ENCODE data around the gene SPEN. TPM values are rescaled to one million over a fixed set of nuclear protein-coding genes. Genes with fewer than 3 reads are reported as not detected.

SPEN gene
- total RNA-seq, 2 experiments from 2014 or later: 73.5 to 76.7 TPM

GRCh38 chr1:15942661-15943327 lies 95.3 kb downstream of the SPEN start:
- no peaks in the 10 kb centered on the region for H3K9me3 ChIP-seq (ENCODE audit: control insufficient read depth in 1 of 2, insufficient read depth in 1 of 2, low read length in 2 of 2)
- ATAC-seq (ENCODE audit: poor library complexity) (no peak), DNase-seq (peak in 1 of 14 experiments; percentile 17)
- Mint-ChIP-seq H3K9me3 (no peaks in the 10 kb centered on the region), H3K36me3 (ENCODE audit: low read depth) (peaks cover 72% of the 10 kb centered on the region), H3K27ac (no peak overlapping the region), H3K4me3 (no peak overlapping the region), H3K4me1 (ENCODE audit: low read depth) (no peaks in the 10 kb centered on the region), H3K27me3 (no peaks in the 10 kb centered on the region)
- H3K27me3 ChIP-seq (ENCODE audit: control insufficient read depth in 1 of 2, insufficient read depth in 2 of 2, low read length in 2 of 2): no peaks in the 10 kb centered on the region
- H3K4me3 ChIP-seq (ENCODE audit: low read length): no peak overlapping the region
- ChIA-PET CTCF (no interaction called here), POLR2A (no interaction called here)
- TF ChIP-seq CTCF (IDR thresholded peaks at IDR 0.05): no peak
- peaks cover 97% of the 10 kb centered on the region for H3K36me3 ChIP-seq (ENCODE audit: insufficient read depth, low read length)
- H3K4me1 ChIP-seq (ENCODE audit: insufficient read depth, low read length): peaks cover 3% of the 10 kb centered on the region
- H3K27ac ChIP-seq (ENCODE audit: low read depth in 1 of 2, low read length in 2 of 2): no peak overlapping the region
- intact Hi-C loops (cut with DNase I, micrococcal nuclease): no loop called here

- no peak overlapping the region for H3K27ac Mint-ChIP-seq
- H3K36me3 Mint-ChIP-seq (ENCODE audit: low read depth): peaks cover 71% of the 10 kb centered on the region
- H3K4me1 Mint-ChIP-seq (ENCODE audit: low read depth): peaks cover 4% of the 10 kb centered on the region
- intact Hi-C loops (cut with DNase I, micrococcal nuclease): no loop called here
- no peaks in the 10 kb centered on the region for H3K27me3 ChIP-seq (ENCODE audit: control insufficient read depth in 1 of 2, insufficient read depth in 2 of 2, low read length in 2 of 2)
- peaks cover 93% of the 10 kb centered on the region for H3K36me3 ChIP-seq (ENCODE audit: insufficient read depth, low read length)
- H3K27me3 Mint-ChIP-seq: no peaks in the 10 kb centered on the region
- no peak for TF ChIP-seq CTCF (IDR thresholded peaks at IDR 0.05)
- H3K4me3 Mint-ChIP-seq: no peak overlapping the region
- H3K4me1 ChIP-seq (ENCODE audit: insufficient read depth, low read length): peaks cover 9% of the 10 kb centered on the region
- no peaks in the 10 kb centered on the region for H3K9me3 Mint-ChIP-seq
- ChIA-PET POLR2A (interaction anchor here (1.4 kb wide), 1 partner anchor 18 kb away, joined by 3 read pairs; no protein-coding TSS in a partner anchor), CTCF (no interaction called here)
- no peak overlapping the region for H3K4me3 ChIP-seq (ENCODE audit: low read length)
- ATAC-seq (ENCODE audit: poor library complexity) (no peak), DNase-seq (peak in 1 of 14 experiments; percentile 25)
- H3K27ac ChIP-seq (ENCODE audit: low read depth in 1 of 2, low read length in 2 of 2): no peak overlapping the region
- no peaks in the 10 kb centered on the region for H3K9me3 ChIP-seq (ENCODE audit: control insufficient read depth in 1 of 2, insufficient read depth in 1 of 2, low read length in 2 of 2)
Measured at GRCh38 chr1:15943328-15943991, 96.0 kb downstream of the SPEN start.

- no peaks in the 10 kb centered on the region for H3K27me3 Mint-ChIP-seq
- H3K27ac ChIP-seq (ENCODE audit: low read depth in 1 of 2, low read length in 2 of 2): no peak overlapping the region
- no peaks in the 10 kb centered on the region for H3K9me3 ChIP-seq (ENCODE audit: control insufficient read depth in 1 of 2, insufficient read depth in 1 of 2, low read length in 2 of 2)
- CTCF ChIA-PET: no interaction called here
- H3K36me3 Mint-ChIP-seq (ENCODE audit: low read depth): peaks cover 71% of the 10 kb centered on the region
- H3K27ac Mint-ChIP-seq: no peak overlapping the region
- H3K4me3 Mint-ChIP-seq: no peak overlapping the region
- no peaks in the 10 kb centered on the region for H3K27me3 ChIP-seq (ENCODE audit: control insufficient read depth in 1 of 2, insufficient read depth in 2 of 2, low read length in 2 of 2)
- H3K36me3 ChIP-seq (ENCODE audit: insufficient read depth, low read length): peaks cover 88% of the 10 kb centered on the region
- POLR2A ChIA-PET: interaction anchor here (1.4 kb wide), 1 partner anchor 18 kb away, joined by 3 read pairs; no protein-coding TSS in a partner anchor
- H3K4me3 ChIP-seq (ENCODE audit: low read length): no peak overlapping the region
- TF ChIP-seq CTCF (IDR thresholded peaks at IDR 0.05): no peak
- intact Hi-C loops (cut with DNase I, micrococcal nuclease): no loop called here
- no peaks in the 10 kb centered on the region for H3K9me3 Mint-ChIP-seq
- DNase-seq (no peak), ATAC-seq (ENCODE audit: poor library complexity) (no peak)
- H3K4me1 Mint-ChIP-seq (ENCODE audit: low read depth): peaks cover 9% of the 10 kb centered on the region
- peaks cover 14% of the 10 kb centered on the region for H3K4me1 ChIP-seq (ENCODE audit: insufficient read depth, low read length)
Measured at GRCh38 chr1:15943992-15944307, 96.4 kb downstream of the SPEN start.
